Endothelial cell (in vitro differentiated cells): Measurements from ENCODE around the gene HHAT. TPM values are rescaled to one million over a fixed set of nuclear protein-coding genes. Genes with fewer than 3 reads are reported as not detected.

Source experiments
- DNase-seq: peaks from one replicate; pipeline ENCODE4 v3.0.0; 2021; ENCODE audit warnings: low spot score
- H3K27ac Mint-ChIP-seq: one replicate; pipeline ENCODE4 v1.8.0; 2021; ENCODE audit warnings: mixed read lengths, inconsistent platforms; ENCODE audit not compliant: unreplicated experiment
- H3K27me3 Mint-ChIP-seq: one replicate; pipeline ENCODE4 v1.8.0; 2021; ENCODE audit warnings: mild to moderate bottlenecking, moderate library complexity, mixed read lengths, inconsistent platforms; ENCODE audit not compliant: unreplicated experiment
- H3K36me3 Mint-ChIP-seq: one replicate; pipeline ENCODE4 v1.8.0; 2021; ENCODE audit warnings: mild to moderate bottlenecking, low read depth, mixed read lengths, inconsistent platforms; ENCODE audit not compliant: unreplicated experiment
- H3K4me1 Mint-ChIP-seq: one replicate; pipeline ENCODE4 v1.8.0; 2021; ENCODE audit warnings: mild to moderate bottlenecking, mixed read lengths, inconsistent platforms; ENCODE audit not compliant: unreplicated experiment
- H3K4me3 Mint-ChIP-seq: one replicate; pipeline ENCODE4 v1.8.0; 2021; ENCODE audit warnings: mild to moderate bottlenecking, mixed read lengths, inconsistent platforms; ENCODE audit not compliant: unreplicated experiment
- H3K9me3 Mint-ChIP-seq: one replicate; pipeline ENCODE4 v1.8.0; 2021; ENCODE audit warnings: mixed read lengths, inconsistent platforms; ENCODE audit not compliant: unreplicated experiment
- total RNA-seq: library from RNA; stranded (reverse); fragmentation: NEBNext Ultra II Directional; extraction: Animal tissue kit (Norgen Biotek cat#: 25700); gene quantifications from one replicate; pipeline ENCODE4 v1.2.1, GENCODE V29; 2021; ENCODE audit not compliant: unreplicated experiment
- TF ChIP-seq, protein P1 (sequence below): fragments of 200-600 bp; sonication (generic); IDR thresholded peaks from one replicate; pipeline ENCODE4 v1.5.0; 2021; ENCODE audit warnings: antibody characterized with exemption; ENCODE audit not compliant: unreplicated experiment

HHAT gene
- total RNA-seq, 1 donor from 2014 or later, result 6.0 TPM

DNA sequence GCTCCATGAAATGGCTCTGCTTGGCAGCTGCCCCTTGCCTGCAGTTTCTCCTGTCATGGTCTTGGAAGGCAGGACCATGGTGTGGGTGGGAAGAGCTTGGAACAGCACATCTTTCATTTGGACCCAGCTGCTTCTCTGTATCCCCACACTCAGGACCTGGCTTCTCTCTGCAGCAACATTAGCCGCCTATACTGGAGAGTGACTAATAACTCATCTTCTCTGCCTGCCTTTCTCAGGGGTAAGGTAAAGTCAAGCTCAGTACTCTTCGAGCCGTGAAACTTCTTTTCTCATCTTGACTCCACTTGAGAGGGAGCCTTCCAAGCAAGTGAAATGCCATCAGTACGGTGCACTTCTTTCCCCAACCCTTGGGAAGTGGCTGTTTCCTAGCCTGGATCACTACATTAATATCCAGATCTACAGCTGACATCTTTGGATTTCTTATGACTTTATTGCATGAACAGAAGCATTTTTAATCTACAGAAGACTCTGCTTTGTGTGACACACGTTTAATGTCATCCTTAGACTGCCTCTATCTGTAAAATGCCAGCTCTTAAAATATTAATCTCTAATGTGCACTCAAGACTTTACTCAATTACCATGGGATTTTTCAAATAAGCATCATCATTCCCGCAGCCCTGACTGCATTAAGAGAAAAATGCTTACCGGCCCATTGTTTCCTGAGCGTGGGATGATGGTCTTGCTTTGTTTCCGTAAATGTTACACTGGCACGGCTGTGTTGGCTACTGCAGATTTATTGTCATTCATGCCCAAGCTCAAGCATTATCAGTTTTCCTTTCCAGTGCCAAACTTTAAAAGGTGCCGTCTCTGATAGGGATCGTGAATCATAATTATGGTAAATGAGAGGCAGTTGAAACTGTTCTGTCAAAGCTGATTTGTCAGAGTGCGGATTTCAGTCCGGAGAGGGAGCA, 242.9 kb downstream of the HHAT start:
- Mint-ChIP-seq H3K4me3 (no peak overlapping the region), H3K4me1 (no peaks in the 10 kb centered on the region), H3K36me3 (no peaks in the 10 kb centered on the region), H3K27ac (no peak overlapping the region), H3K9me3 (no peaks in the 10 kb centered on the region), H3K27me3 (peaks cover 2% of the 10 kb centered on the region)
- TF ChIP-seq, protein P1, sequence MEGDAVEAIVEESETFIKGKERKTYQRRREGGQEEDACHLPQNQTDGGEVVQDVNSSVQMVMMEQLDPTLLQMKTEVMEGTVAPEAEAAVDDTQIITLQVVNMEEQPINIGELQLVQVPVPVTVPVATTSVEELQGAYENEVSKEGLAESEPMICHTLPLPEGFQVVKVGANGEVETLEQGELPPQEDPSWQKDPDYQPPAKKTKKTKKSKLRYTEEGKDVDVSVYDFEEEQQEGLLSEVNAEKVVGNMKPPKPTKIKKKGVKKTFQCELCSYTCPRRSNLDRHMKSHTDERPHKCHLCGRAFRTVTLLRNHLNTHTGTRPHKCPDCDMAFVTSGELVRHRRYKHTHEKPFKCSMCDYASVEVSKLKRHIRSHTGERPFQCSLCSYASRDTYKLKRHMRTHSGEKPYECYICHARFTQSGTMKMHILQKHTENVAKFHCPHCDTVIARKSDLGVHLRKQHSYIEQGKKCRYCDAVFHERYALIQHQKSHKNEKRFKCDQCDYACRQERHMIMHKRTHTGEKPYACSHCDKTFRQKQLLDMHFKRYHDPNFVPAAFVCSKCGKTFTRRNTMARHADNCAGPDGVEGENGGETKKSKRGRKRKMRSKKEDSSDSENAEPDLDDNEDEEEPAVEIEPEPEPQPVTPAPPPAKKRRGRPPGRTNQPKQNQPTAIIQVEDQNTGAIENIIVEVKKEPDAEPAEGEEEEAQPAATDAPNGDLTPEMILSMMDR, result no peak
- DNase-seq, result no peak

DNA sequence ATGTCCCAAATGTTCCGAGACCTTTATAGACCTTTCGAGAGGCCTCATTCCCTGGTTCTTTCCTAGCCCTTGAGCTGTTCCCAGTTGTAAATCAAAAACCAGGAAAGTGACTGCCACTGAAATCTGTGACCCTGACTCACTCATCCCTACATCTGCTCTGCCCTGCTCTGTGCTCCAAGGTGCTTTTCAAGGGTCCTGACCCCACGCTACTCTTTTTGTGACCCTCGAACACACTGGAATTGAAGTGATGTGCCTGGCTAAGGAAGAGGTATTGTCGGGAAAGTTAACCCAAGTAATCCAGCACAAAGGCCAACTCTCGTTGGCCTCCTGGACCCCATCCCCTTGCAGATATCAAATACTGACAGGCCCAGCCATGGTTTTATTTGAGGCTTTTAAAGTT, 244.4 kb downstream of the HHAT start:
- DNase-seq, result no peak
- Mint-ChIP-seq H3K4me3 (no peak overlapping the region), H3K9me3 (no peaks in the 10 kb centered on the region), H3K27me3 (peaks cover 2% of the 10 kb centered on the region), H3K27ac (no peak overlapping the region), H3K36me3 (no peaks in the 10 kb centered on the region), H3K4me1 (no peaks in the 10 kb centered on the region)
- TF ChIP-seq, protein P1, result no peak

DNA sequence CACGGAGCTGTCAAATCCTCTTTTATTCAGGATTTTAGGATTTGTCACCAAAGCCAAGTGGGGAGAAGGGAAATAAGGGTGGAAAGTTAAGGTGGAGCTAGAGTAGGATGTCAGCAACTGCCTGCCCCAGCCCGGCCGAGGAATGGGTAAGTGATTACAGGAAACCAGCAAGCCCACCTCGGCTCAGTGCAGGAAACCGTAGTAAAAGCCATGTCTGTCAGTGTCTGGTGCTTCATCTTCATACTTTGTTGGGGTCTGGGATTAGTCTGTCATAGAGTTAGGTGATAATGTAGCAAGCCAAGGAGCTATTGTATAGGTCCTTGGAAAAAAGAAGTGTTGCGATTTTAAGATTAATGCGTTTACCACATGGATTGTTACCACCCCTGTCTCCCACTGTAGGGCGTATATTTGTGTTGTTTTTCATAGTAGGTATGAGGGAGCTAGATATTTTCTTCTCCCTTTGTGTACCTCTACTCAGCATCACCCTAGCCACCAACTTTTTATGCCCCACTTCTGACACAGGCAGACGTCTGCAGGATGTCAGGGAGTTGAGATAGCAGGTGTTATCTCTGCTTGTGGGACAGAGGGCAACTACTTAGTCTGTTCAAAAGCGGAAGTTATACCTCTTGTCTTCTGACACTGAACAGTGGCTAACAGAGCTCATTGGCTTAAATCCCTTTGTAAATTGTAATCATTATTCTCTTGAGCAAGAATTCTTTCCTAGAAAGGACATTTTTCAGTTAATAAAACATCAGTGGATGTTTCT, 253.7 kb downstream of the HHAT start:
- H3K4me3 Mint-ChIP-seq, result no peak overlapping the region
- no peaks in the 10 kb centered on the region for H3K36me3 Mint-ChIP-seq
- TF ChIP-seq, protein P1, result no peak
- H3K27ac Mint-ChIP-seq, result no peak overlapping the region
- peaks cover 9% of the 10 kb centered on the region for H3K4me1 Mint-ChIP-seq
- DNase-seq, result no peak
- H3K27me3 Mint-ChIP-seq, result no peaks in the 10 kb centered on the region
- no peaks in the 10 kb centered on the region for H3K9me3 Mint-ChIP-seq

DNA sequence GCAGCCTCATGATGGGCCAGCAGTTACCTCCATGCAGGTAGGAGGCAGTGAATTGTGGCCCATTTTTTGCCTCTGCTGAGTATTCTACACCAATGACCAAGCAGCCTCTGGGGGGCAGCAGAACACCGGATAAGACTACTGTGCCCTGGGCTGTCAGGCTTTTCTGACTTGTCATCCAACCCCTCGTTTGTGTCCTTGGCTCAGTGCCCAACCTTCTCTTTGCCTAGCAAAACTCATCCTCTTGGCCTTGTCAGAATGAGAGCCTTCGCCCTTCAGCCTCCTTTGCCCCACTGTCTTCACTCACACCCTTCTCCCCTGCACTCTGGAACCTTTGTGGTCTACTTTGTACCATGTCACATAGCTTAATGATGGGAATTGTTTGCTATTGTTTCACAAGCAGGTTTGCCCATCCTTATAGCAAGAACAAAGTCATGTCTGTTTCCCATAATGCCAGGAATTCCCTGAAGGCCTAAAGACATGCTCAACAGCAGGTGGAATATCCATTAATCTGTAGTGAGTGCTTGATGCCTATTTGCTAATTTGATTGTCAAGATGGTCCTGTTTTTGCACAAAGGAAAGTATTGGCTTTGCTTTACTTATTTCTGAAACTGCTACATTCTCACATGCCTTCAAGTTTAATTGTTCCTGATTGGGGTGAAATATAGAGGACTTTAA, 255.9 kb downstream of the HHAT start:
- H3K4me3 Mint-ChIP-seq, result no peak overlapping the region
- DNase-seq, result peak; percentile 87
- H3K36me3 Mint-ChIP-seq, result no peaks in the 10 kb centered on the region
- H3K27me3 Mint-ChIP-seq, result no peaks in the 10 kb centered on the region
- peak overlapping the region; percentile 73 for H3K27ac Mint-ChIP-seq
- H3K4me1 Mint-ChIP-seq, result peaks cover 9% of the 10 kb centered on the region
- TF ChIP-seq, protein P1, result peak; percentile 60
- H3K9me3 Mint-ChIP-seq, result no peaks in the 10 kb centered on the region
